ENCODE data around the gene DMKN.

DNA sequence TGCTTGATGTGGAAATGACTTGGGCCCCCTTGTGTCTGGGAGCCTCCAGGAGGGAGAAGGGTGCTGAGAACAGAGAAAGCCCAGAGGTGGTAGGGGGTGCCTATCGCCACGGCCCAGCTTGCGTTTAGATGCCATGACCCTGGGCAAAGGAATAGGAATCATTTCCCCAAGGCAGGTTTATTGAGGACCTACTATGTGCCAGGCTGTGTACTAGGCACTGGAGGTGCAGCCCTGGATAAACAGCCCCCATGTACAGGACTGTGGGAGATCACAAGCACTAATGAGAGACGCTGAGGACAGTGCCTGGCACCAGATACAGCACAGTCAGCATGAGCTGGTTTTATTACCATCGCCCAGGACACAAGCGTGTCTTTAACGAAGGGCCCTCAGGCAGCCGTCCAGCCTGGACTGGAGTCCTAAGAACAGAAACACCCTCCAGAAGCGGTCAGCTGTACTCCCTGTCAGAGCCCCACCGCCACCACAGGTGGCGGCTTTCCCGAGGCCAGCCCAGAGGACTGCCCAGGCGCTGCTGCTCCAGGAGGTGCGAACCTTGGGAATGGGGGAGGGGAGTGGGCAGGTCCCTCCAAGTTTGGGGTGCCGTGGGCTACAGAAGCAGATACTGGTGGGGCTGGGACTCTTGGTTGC is 36.6 kb upstream of the DMKN start:
- TF ChIP-seq POLR2AphosphoS5 (IDR thresholded peaks at IDR 0.05; ENCODE audit: low read depth, low read length) (no peak), POLR2A (IDR thresholded peaks at IDR 0.05; ENCODE audit: low read depth, low read length) (no peak), TAF1 (IDR thresholded peaks at IDR 0.05; ENCODE audit: borderline replicate concordance, low read depth, low read length) (no peak)

Data from GM12892 (cell line).